ENCODE data around the gene FLOT1.
A peak's percentile ranks its signal among the peaks of the same experiment; 100 is the strongest.
"Not testable (repeated sequence)": the region's sequence is repeated elsewhere in the genome, so short reads cannot be mapped to it uniquely, and the experiment has no call there.

FLOT1 gene

DNA sequence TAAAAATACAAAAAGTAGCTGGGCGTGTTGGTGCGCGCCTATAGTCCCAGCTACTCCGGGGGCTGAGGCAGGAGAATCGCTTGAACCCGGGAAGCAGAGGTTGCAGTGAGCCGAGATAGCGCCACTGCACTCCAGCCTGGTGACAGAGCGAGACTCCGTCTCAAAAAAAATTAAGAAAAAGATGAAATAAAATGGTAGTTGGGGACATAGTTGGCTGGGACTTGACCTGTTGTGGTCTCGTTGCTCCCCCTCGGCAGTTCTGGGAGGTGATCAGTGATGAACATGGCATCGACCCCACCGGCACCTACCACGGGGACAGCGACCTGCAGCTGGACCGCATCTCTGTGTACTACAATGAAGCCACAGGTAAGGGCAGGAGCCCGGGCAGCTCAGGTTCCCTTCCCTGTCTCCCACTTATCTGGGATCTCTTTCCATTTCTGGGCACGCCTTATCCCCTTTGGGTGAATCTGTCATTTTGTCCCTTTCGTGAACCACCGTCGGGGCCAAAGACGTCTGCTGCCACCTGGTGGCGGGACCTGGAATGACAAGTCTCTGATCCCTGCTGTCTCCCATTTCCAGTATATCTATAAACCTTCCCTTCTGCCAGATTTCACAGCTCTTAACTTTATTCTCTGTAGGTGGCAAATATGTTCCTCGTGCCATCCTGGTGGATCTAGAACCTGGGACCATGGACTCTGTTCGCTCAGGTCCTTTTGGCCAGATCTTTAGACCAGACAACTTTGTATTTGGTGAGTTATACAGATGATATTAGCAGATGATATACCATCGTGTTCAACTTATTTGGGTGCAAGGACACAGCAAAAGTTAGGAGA lies 20.0 kb downstream of the FLOT1 start:
- H3K27ac Mint-ChIP-seq (ENCODE audit: low read depth), result peak overlapping the region; percentile 87
- H3K36me3 Mint-ChIP-seq (ENCODE audit: insufficient read depth), result peaks cover 63% of the 10 kb centered on the region
- no peaks in the 10 kb centered on the region for H3K27me3 Mint-ChIP-seq
- DNase-seq (ENCODE audit: low spot score in 2 of 2) (peak; percentile 81 to 92), ATAC-seq (replicated peaks; ENCODE audit: extremely low read depth, poor library complexity, severe bottlenecking) (no peak)
- H3K4me3 Mint-ChIP-seq, result peak overlapping the region; percentile 94
- no peaks in the 10 kb centered on the region for H3K9me3 Mint-ChIP-seq
- peaks cover 48% of the 10 kb centered on the region for H3K4me1 Mint-ChIP-seq

DNA sequence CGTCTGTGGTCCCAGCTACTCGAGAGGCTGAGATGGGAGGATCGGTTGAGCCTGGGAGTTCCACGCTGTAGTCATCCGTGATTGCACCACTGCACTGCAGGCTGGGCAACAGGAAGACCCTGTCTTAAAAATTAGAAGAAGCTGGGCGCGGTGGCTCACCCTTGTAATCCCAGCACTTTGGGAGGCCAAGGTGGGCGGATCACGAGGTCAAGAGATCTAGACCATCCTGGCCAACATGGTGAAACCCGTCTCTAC lies 20.5 kb downstream of the FLOT1 start:
- Mint-ChIP-seq H3K27ac (ENCODE audit: low read depth) (peak overlapping the region; percentile 87), H3K4me3 (peak overlapping the region; percentile 94), H3K36me3 (ENCODE audit: insufficient read depth) (peaks cover 64% of the 10 kb centered on the region), H3K4me1 (peaks cover 54% of the 10 kb centered on the region)
- DNase-seq (ENCODE audit: low spot score in 2 of 2); ATAC-seq (replicated peaks; ENCODE audit: extremely low read depth, poor library complexity, severe bottlenecking); H3K27me3 Mint-ChIP-seq; H3K9me3 Mint-ChIP-seq: not testable (repeated sequence)

DNA sequence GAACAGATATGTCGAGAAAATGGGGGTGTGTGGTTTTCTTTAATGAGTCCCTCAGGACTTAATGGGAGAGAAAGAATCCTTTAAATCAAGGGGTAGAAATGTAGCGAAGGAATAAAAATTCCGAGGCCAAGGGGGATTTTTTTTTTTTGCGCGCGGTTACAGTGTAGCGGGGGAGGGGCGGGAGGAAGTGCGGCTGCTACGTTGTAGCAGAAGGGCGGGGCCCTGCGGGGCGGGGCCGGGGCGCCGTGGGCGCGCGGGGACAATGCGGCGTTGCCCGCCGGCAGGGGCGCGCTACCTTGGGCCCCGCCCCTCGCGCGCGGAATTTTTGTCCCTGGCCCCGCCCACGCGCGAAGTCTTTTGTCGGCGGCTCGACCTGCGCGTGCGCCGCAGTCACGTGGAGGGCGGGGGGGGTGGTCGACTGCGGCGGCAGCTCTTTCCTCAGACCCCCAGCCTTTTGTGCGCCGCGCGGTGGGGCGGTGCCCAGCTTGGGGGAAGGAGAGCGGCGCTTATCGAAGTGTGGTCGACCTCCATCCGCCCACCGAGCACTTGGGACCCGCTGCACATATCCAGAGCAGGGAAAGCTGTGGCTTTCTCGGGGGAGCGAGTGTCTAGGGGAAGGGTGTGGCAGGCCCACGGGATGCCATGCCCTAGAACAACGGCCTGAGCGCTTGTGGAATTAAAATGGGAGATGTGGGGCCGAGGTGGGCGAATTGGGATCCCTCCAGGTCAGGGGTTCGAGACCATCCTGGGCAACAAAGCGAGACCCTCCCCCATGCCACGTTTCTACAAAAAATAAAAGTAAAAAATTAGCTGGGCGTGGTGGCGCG lies 21.1 kb downstream of the FLOT1 start:
- peaks cover 59% of the 10 kb centered on the region for H3K4me1 Mint-ChIP-seq
- H3K27me3 Mint-ChIP-seq, result no peaks in the 10 kb centered on the region
- ATAC-seq (replicated peaks; ENCODE audit: extremely low read depth, poor library complexity, severe bottlenecking), result peak; percentile 26
- H3K36me3 Mint-ChIP-seq (ENCODE audit: insufficient read depth), result peaks cover 64% of the 10 kb centered on the region
- peak overlapping the region; percentile 87 for H3K27ac Mint-ChIP-seq (ENCODE audit: low read depth)
- no peaks in the 10 kb centered on the region for H3K9me3 Mint-ChIP-seq
- peak; percentile 92 to 94 for DNase-seq (ENCODE audit: low spot score in 2 of 2)
- H3K4me3 Mint-ChIP-seq, result peak overlapping the region; percentile 94

DNA sequence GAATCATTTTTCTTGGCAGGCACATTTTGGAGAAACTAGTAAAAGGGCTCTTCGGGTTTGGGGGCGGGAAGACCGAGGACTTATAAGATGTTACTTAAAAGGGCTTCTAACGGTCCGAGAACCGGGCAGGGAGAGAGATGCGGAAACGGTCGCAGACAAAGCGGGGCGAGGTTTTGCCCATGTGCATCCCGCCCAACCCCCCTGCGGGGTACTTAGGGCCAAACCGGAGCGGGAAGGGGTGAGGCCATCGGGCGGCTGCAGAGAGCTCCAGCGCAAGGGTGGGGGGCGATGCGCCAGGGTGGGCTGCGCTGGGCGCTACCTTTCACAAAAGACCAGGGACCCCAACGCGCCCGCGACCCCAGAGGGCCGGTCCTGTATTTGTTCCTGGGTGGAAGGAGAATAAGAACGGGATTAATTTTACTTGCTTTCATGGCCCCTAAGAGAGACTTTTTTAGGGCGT lies 21.7 kb downstream of the FLOT1 start:
- Mint-ChIP-seq H3K27ac (ENCODE audit: low read depth) (peak overlapping the region; percentile 87), H3K4me3 (peak overlapping the region; percentile 94), H3K27me3 (no peaks in the 10 kb centered on the region), H3K9me3 (no peaks in the 10 kb centered on the region), H3K36me3 (ENCODE audit: insufficient read depth) (peaks cover 60% of the 10 kb centered on the region), H3K4me1 (peaks cover 65% of the 10 kb centered on the region)
- DNase-seq (ENCODE audit: low spot score in 2 of 2) (peak in 1 of 2 donors; percentile 38), ATAC-seq (replicated peaks; ENCODE audit: extremely low read depth, poor library complexity, severe bottlenecking) (no peak)

DNA sequence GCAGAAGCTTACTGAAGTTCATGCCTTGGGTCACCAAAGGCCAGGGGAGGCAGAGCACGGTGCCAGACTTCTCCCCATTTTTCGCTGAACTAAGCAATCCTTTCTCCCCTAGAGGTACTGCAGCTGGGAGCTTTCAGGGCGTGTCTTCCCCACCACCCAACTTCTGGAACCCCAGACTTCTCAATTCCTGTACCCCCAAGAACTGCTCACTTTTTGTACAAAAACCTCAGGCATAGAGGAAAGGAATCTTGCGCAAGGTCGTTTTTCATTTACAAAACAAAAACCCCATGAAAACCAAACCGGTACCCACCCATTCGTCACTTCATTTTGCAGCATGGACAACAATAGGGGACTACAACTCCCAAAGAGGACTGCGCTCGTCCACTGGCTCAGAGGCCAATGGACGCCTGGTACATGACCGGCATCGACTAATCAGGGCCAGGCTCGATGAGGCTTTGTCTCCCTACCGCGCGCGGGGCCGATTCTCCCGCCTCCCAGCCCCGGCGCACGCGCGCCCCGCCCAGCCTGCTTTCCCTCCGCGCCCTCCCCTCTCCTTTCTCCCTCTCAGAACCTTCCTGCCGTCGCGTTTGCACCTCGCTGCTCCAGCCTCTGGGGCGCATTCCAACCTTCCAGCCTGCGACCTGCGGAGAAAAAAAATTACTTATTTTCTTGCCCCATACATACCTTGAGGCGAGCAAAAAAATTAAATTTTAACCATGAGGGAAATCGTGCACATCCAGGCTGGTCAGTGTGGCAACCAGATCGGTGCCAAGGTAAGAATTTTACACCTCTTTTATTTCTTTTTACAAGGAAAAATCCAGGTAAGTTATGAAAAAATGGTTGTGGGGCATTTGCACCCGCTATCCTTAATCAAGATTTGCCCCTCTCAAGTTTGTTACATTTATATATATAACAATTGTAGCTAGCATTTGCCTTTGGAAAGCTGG lies 22.4 kb downstream of the FLOT1 start, which contains the start of gene TUBB:
Gene TUBB, plus strand, starts transcription at position 562 of the 947 bp plus-strand sequence. Its CDS starts 155 bp downstream, at position 717.
- H3K27ac Mint-ChIP-seq (ENCODE audit: low read depth), result peak within 1 kb of the TSS; percentile 87
- peak within 1 kb of the TSS; percentile 94 for H3K4me3 Mint-ChIP-seq
- DNase-seq (ENCODE audit: low spot score in 2 of 2) (peak; percentile 82 to 90), ATAC-seq (replicated peaks; ENCODE audit: extremely low read depth, poor library complexity, severe bottlenecking) (peak; percentile 61)
- peaks cover 55% of the 10 kb centered on the region for H3K36me3 Mint-ChIP-seq (ENCODE audit: insufficient read depth)
- H3K27me3 Mint-ChIP-seq, result no peaks in the 10 kb centered on the region
- H3K4me1 Mint-ChIP-seq, result peaks cover 64% of the 10 kb centered on the region
- no peaks in the 10 kb centered on the region for H3K9me3 Mint-ChIP-seq

DNA sequence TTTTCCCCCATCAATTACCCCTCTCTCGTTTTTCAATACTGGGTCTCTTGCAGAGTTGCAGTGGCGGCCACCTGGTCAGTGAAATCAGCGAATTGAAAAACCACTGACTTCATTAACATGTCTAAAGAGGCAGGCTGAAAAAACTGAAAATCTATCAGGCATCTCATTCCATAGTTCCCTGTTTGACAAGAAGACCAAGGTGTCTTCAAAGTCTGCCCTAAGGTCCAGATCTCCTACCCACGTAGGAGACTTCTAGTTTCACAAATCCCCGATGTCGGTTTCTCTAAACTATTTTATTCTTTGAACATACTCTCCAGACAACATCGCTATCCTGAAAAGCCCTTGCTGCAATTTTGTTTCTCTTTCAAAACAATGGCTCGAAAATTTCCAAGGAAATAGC lies 23.1 kb downstream of the FLOT1 start:
- peaks cover 48% of the 10 kb centered on the region for H3K36me3 Mint-ChIP-seq (ENCODE audit: insufficient read depth)
- peak overlapping the region; percentile 94 for H3K4me3 Mint-ChIP-seq
- ATAC-seq (replicated peaks; ENCODE audit: extremely low read depth, poor library complexity, severe bottlenecking) (no peak), DNase-seq (ENCODE audit: low spot score in 2 of 2) (no peak)
- H3K27me3 Mint-ChIP-seq, result no peaks in the 10 kb centered on the region
- no peaks in the 10 kb centered on the region for H3K9me3 Mint-ChIP-seq
- peak overlapping the region; percentile 87 for H3K27ac Mint-ChIP-seq (ENCODE audit: low read depth)
- peaks cover 57% of the 10 kb centered on the region for H3K4me1 Mint-ChIP-seq

DNA sequence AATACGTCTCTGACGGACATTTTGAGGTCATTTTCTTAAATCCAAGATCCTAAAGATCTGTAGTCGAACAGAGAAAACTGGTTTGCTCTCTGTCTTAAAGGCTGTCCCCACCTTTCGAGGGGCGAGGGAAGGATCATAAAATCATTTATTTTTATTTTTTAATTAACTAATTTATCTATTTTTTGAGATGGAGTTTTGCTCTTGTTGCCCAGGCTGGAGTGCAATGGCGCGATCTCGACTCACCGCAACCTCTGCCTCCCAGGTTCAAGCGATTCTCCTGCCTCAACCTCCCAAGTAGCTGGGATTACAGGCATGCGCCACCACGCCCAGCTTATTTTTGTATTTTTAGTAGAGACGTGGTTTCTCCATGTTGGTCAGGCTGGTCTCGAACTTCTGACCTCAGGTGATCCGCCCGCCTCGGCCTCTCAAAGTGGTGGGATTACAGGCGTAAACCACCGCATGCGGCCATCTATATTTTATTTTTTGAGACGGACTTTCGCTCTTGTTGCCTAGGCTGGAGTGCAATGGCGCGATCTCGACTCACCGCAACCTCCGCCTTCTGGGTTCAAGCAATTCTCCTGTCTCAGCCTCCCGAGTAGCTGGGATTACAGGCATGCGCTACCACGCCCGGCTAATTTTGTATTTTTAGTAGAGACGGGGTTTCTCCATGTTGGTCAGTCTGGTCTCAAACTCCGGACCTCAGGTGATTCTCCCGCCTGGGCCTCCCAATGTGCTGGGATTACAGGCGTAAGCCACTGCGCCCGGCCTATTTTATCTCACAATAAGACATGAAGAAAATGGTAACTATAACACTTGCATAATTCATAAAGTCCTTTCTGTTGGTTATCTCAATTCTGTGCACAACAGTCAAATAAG lies 24.4 kb downstream of the FLOT1 start:
- Mint-ChIP-seq H3K4me1 (peaks cover 51% of the 10 kb centered on the region), H3K27ac (ENCODE audit: low read depth) (peak overlapping the region; percentile 99), H3K4me3 (peak overlapping the region; percentile 86), H3K36me3 (ENCODE audit: insufficient read depth) (peaks cover 40% of the 10 kb centered on the region)
- DNase-seq (ENCODE audit: low spot score in 2 of 2); ATAC-seq (replicated peaks; ENCODE audit: extremely low read depth, poor library complexity, severe bottlenecking); H3K27me3 Mint-ChIP-seq; H3K9me3 Mint-ChIP-seq: not testable (repeated sequence)

DNA sequence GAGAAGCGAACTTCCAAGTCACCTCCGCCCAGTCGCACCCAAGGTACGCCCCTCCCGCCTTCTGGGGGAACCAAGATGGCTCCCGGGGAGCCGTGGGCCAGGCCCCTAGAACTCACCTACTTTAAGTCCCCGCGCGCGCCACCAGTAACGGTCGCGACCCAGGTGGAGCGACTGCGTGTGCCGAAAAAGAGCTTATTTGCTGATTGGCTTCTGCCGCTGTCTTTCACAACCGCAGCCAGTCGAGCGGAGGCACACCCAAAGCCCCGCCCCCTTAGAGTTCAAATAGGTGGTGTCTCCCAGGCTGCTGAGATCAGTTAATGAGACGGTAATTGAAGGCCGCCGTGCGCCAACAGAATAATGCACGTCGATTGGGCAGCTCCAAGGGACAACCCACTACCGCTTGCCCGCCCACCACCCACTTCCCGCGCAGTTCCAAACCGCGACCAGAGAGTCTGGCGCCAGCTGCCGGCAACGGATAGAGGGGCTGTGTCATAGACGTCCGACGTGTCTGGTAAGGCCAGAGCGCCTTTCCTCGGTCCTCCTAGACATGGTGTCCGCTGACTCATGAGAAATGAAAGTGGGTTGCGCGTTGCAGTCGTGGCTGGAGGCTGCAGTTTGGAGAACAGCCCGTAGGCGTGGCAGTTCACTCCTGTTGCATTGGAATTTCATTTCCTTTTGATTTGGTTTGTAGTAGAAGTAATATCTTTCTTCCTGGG lies 25.2 kb downstream of the FLOT1 start, which contains the start of gene MDC1:
Gene MDC1, minus strand, starts transcription at position 153 of the 716 bp plus-strand sequence. CDS start 2,106 bp downstream, outside the sequence.
- DNase-seq (ENCODE audit: low spot score in 2 of 2), result peak; percentile 92 to 99
- peak; percentile 83 for ATAC-seq (replicated peaks; ENCODE audit: extremely low read depth, poor library complexity, severe bottlenecking)
- peak within 1 kb of the TSS; percentile 99 for H3K27ac Mint-ChIP-seq (ENCODE audit: low read depth)
- H3K27me3 Mint-ChIP-seq, result no peaks in the 10 kb centered on the region
- H3K4me1 Mint-ChIP-seq, result peaks cover 51% of the 10 kb centered on the region
- H3K9me3 Mint-ChIP-seq, result no peaks in the 10 kb centered on the region
- H3K4me3 Mint-ChIP-seq, result peak within 1 kb of the TSS; percentile 86
- peaks cover 34% of the 10 kb centered on the region for H3K36me3 Mint-ChIP-seq (ENCODE audit: insufficient read depth)

DNA sequence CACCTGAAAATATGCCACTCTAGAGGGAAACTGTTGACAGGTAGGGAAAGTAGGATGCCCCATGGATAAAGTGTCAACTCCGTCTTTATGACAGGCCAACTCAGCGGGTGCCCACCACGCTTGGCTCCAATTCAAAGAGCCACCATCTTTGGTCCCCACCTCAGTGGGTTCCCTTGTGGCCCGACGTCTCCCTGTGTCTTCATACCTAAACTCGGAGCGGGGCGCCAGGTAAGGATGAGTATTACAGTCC lies 25.7 kb downstream of the FLOT1 start:
- Mint-ChIP-seq H3K27me3 (no peaks in the 10 kb centered on the region), H3K36me3 (ENCODE audit: insufficient read depth) (peaks cover 29% of the 10 kb centered on the region), H3K9me3 (no peaks in the 10 kb centered on the region), H3K4me3 (peak overlapping the region; percentile 86), H3K4me1 (peaks cover 53% of the 10 kb centered on the region), H3K27ac (ENCODE audit: low read depth) (peak overlapping the region; percentile 99)
- ATAC-seq (replicated peaks; ENCODE audit: extremely low read depth, poor library complexity, severe bottlenecking) (no peak), DNase-seq (ENCODE audit: low spot score in 2 of 2) (no peak)

DNA sequence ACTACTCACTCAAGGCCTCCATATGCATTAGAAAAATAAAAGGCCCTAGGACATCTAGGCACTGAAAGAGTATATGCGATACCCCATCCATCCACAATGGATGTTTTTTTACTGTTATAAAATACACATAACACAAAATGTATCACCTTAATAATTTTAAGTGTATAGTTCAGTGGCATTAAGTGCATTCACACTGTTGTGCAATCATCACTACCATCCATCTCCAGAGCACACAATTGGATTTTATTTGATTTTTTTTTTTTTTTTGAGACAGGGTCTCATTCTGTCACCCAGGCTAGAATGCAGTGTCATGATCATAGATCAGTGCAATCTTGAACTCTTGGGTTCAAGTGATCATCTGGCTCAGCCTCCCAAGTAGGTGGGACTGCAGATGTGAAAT lies 28.2 kb downstream of the FLOT1 start:
- no peak for DNase-seq (ENCODE audit: low spot score in 2 of 2)
- Mint-ChIP-seq H3K27ac (ENCODE audit: low read depth) (no peak overlapping the region), H3K36me3 (ENCODE audit: insufficient read depth) (peaks cover 23% of the 10 kb centered on the region), H3K4me3 (no peak overlapping the region), H3K4me1 (peaks cover 44% of the 10 kb centered on the region), H3K9me3 (no peaks in the 10 kb centered on the region), H3K27me3 (no peaks in the 10 kb centered on the region)
- ATAC-seq (replicated peaks; ENCODE audit: extremely low read depth, poor library complexity, severe bottlenecking), result no peak

DNA sequence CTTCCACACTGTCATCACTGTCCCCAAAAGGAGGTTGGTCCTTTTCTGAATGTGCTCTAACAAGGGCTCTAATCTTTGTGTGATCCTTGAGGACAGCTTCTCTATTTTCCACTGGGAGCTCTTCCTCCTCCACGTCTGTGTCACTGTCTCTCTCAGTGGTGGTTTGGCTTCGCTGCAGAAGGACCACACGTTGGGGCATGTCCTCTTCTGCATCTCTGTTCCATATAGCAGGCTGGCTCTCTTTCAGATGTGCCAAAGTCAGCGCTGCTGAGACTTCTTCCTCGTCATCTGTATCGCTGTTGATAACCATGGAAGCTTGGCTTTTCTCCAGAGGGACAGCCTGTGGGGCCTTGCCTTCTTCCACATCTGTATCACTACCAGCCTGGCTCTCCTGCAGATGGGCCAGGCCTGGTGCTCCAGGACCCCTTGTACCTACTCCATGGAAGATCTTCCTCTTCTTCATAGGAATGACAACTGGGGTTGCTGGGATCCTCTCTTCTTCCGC lies 30.0 kb downstream of the FLOT1 start:
- Mint-ChIP-seq H3K27ac (ENCODE audit: low read depth) (peak overlapping the region; percentile 76), H3K4me1 (peaks cover 41% of the 10 kb centered on the region), H3K4me3 (peak overlapping the region; percentile 25), H3K27me3 (no peaks in the 10 kb centered on the region), H3K9me3 (no peaks in the 10 kb centered on the region), H3K36me3 (ENCODE audit: insufficient read depth) (peaks cover 25% of the 10 kb centered on the region)
- no peak for DNase-seq (ENCODE audit: low spot score in 2 of 2)
- ATAC-seq (replicated peaks; ENCODE audit: extremely low read depth, poor library complexity, severe bottlenecking), result no peak

All from central memory CD8-positive, alpha-beta T cell (primary cell).